H9 (cell line): ENCODE measurements around the gene KIRREL3. TPM values are rescaled to one million over a fixed set of nuclear protein-coding genes. Genes with fewer than 3 reads are reported as not detected.

ENCODE experiments used
- DNase-seq: peaks from one replicate; pipeline ENCODE4 v3.0.0-alpha.2; 2017
- H2AFZ ChIP-seq: one replicate; pipeline ENCODE4 v1.6.1; 2013; ENCODE audit warnings: mild to moderate bottlenecking, low read length, control low read depth, moderate library complexity
- H2AK5ac ChIP-seq: 2 replicates; pipeline ENCODE4 v1.6.1; 2013; ENCODE audit warnings: low read length, control low read depth, mixed read lengths; ENCODE audit not compliant: insufficient read length
- H2BK120ac ChIP-seq: one replicate; pipeline ENCODE4 v1.6.1; 2013; ENCODE audit warnings: low read depth, mild to moderate bottlenecking, low read length, control low read depth, inconsistent platforms; ENCODE audit not compliant: poor library complexity, severe bottlenecking
- H2BK12ac ChIP-seq: 2 replicates; pipeline ENCODE4 v1.6.1; 2013; ENCODE audit warnings: low read length, control low read depth, mixed read lengths, low read depth; ENCODE audit not compliant: insufficient read length
- H2BK15ac ChIP-seq: 2 replicates; pipeline ENCODE4 v1.6.1; 2013; ENCODE audit warnings: low read depth, low read length, control low read depth
- H2BK20ac ChIP-seq: one replicate; pipeline ENCODE4 v1.6.1; 2013; ENCODE audit warnings: low read depth, mild to moderate bottlenecking, low read length, control low read depth, inconsistent platforms; ENCODE audit not compliant: poor library complexity, severe bottlenecking
- H2BK5ac ChIP-seq: 2 replicates; pipeline ENCODE4 v1.6.1; 2013; ENCODE audit warnings: low read length, control low read depth, mixed read lengths; ENCODE audit not compliant: insufficient read length
- H3K14ac ChIP-seq: 2 replicates; pipeline ENCODE4 v1.6.1; 2013; ENCODE audit warnings: low read length, control low read depth; ENCODE audit not compliant: insufficient read depth
- H3K18ac ChIP-seq: 2 replicates; pipeline ENCODE4 v1.6.1; 2013; ENCODE audit warnings: low read depth, mild to moderate bottlenecking, mixed read lengths, low read length, control low read depth; ENCODE audit not compliant: insufficient read length
- H3K23ac ChIP-seq: 2 replicates; pipeline ENCODE4 v1.6.1; 2013; ENCODE audit warnings: low read length, control low read depth, mixed read lengths, low read depth; ENCODE audit not compliant: insufficient read length
- H3K23me2 ChIP-seq: 2 replicates; pipeline ENCODE4 v1.6.1; 2013; ENCODE audit warnings: low read depth, mild to moderate bottlenecking, mixed read lengths, low read length, control low read depth; ENCODE audit not compliant: insufficient read length, poor library complexity, severe bottlenecking
- H3K27ac ChIP-seq: 2 replicates; pipeline ENCODE4 v1.5.1; 2013; ENCODE audit warnings: low read length, control low read depth, mixed read lengths, low read depth; ENCODE audit not compliant: insufficient read length
- H3K27me3 ChIP-seq: 2 replicates; pipeline ENCODE4 v1.6.1; 2013; ENCODE audit warnings: low read length, control low read depth, inconsistent platforms; ENCODE audit not compliant: insufficient read depth
- H3K4ac ChIP-seq: 2 replicates; pipeline ENCODE4 v1.6.1; 2013; ENCODE audit warnings: low read depth, mild to moderate bottlenecking, control low read depth, inconsistent platforms, low read length, moderate library complexity
- H3K4me1 ChIP-seq: 2 replicates; pipeline ENCODE4 v1.6.1; 2013; ENCODE audit warnings: low read length, control low read depth, inconsistent platforms; ENCODE audit not compliant: insufficient read depth
- H3K4me2 ChIP-seq: 2 replicates; pipeline ENCODE4 v1.6.1; 2013; ENCODE audit warnings: low read length, control low read depth, mixed read lengths; ENCODE audit not compliant: insufficient read length, insufficient read depth
- H3K56ac ChIP-seq: 2 replicates; pipeline ENCODE4 v1.6.1; 2013; ENCODE audit warnings: low read depth, mild to moderate bottlenecking, mixed read lengths, low read length, control low read depth; ENCODE audit not compliant: insufficient read length
- H3K79me1 ChIP-seq: 2 replicates; pipeline ENCODE4 v1.6.1; 2013; ENCODE audit warnings: low read depth, mild to moderate bottlenecking, moderate library complexity, low read length, control low read depth, inconsistent platforms; ENCODE audit not compliant: insufficient read depth, poor library complexity, severe bottlenecking
- H3K79me2 ChIP-seq: 2 replicates; pipeline ENCODE4 v1.6.1; 2013; ENCODE audit warnings: low read length, control low read depth, inconsistent platforms; ENCODE audit not compliant: insufficient read depth
- H3K9ac ChIP-seq: 2 replicates; pipeline ENCODE4 v1.6.1; 2013; ENCODE audit warnings: low read length, control low read depth, mixed read lengths; ENCODE audit not compliant: insufficient read length; ENCODE audit errors: extremely low read depth
- H3K9me3 ChIP-seq: one replicate; pipeline ENCODE4 v1.6.1; 2013; ENCODE audit warnings: low read depth, low read length, inconsistent platforms; ENCODE audit not compliant: control insufficient read depth
- H3T11ph ChIP-seq: one replicate; pipeline ENCODE4 v1.6.1; 2013; ENCODE audit warnings: mild to moderate bottlenecking, low read length, control low read depth, inconsistent platforms
- H4K20me1 ChIP-seq: one replicate; pipeline ENCODE4 v1.6.1; 2013; ENCODE audit not compliant: control insufficient read depth, insufficient read length, insufficient read depth
- H4K5ac ChIP-seq: 2 replicates; pipeline ENCODE4 v1.6.1; 2013; ENCODE audit warnings: low read depth, mild to moderate bottlenecking, mixed read lengths, low read length, control low read depth; ENCODE audit not compliant: insufficient read length
- H4K8ac ChIP-seq: replicated peaks from 2 replicates; pipeline ENCODE4 v1.6.1; 2013; ENCODE audit warnings: low read length, control low read depth, mixed read lengths, low read depth; ENCODE audit not compliant: insufficient read length
- H4K91ac ChIP-seq: 2 replicates; pipeline ENCODE4 v1.6.1; 2013; ENCODE audit warnings: low read depth, mild to moderate bottlenecking, moderate library complexity, mixed read lengths, low read length, control low read depth; ENCODE audit not compliant: insufficient read length
- H3K27ac Mint-ChIP-seq, 3 experiments: 2 replicates in 2 of 3; 3 replicates in 1 of 3; pipeline ENCODE4 v1.8.0; 2020 to 2021; ENCODE audit warnings: mixed read lengths in 3 of 3, mild to moderate bottlenecking in 1 of 3, moderate library complexity in 1 of 3
- H3K27me3 Mint-ChIP-seq: 2 replicates; pipeline ENCODE4 v1.8.0; 2021; ENCODE audit warnings: low read depth, mild to moderate bottlenecking, moderate library complexity, mixed read lengths
- H3K36me3 Mint-ChIP-seq, 3 experiments: 2 replicates in 2 of 3; 3 replicates in 1 of 3; pipeline ENCODE4 v1.8.0; 2020 to 2021; ENCODE audit warnings: low read depth in 3 of 3, mixed read lengths in 3 of 3; ENCODE audit not compliant: insufficient read depth in 1 of 3
- H3K4me1 Mint-ChIP-seq, 2 experiments: 2 replicates each; pipeline ENCODE4 v1.8.0; 2020; ENCODE audit warnings: mixed read lengths in 2 of 2
- H3K4me3 Mint-ChIP-seq, 2 experiments: 2 replicates in 1 of 2; 3 replicates in 1 of 2; pipeline ENCODE4 v1.8.0; 2020 to 2021; ENCODE audit warnings: mild to moderate bottlenecking in 2 of 2, mixed read lengths in 2 of 2, moderate library complexity in 1 of 2
- H3K9me3 Mint-ChIP-seq, 2 experiments: 2 replicates in 1 of 2; 3 replicates in 1 of 2; pipeline ENCODE4 v1.8.0; 2020; ENCODE audit warnings: mild to moderate bottlenecking in 2 of 2, mixed read lengths in 2 of 2, moderate library complexity in 1 of 2
- WGBS: extraction: QIAGEN DNeasy Blood & Tissue Kit; methylation state at CpG from one replicate; pipeline ENCODE4 v1.1.7; 2013; ENCODE audit warnings: missing lambda C conversion rate, low lambda C conversion rate, mixed read lengths; ENCODE audit not compliant: insufficient read length; ENCODE audit errors: extremely low coverage; 5-methylcytosine and 5-hydroxymethylcytosine counted together
- total RNA-seq: library from RNA; stranded (reverse); gene quantifications from 2 replicates; pipeline ENCODE4 v1.2.1, GENCODE V29; 2021
- TF ChIP-seq, protein P1 (sequence below): fragments of 200-600 bp; sonication (generic); conservative IDR thresholded peaks from 3 replicates; pipeline ENCODE4 v1.8.0; 2021; ENCODE audit warnings: antibody characterized with exemption, mild to moderate bottlenecking

The KIRREL3 gene
- total RNA-seq, 1 experiment from 2014 or later, result 0.17 TPM

GRCh38 chr11:126498281-126498680 lies 502.3 kb downstream of the KIRREL3 start:
- TF ChIP-seq, protein P1, sequence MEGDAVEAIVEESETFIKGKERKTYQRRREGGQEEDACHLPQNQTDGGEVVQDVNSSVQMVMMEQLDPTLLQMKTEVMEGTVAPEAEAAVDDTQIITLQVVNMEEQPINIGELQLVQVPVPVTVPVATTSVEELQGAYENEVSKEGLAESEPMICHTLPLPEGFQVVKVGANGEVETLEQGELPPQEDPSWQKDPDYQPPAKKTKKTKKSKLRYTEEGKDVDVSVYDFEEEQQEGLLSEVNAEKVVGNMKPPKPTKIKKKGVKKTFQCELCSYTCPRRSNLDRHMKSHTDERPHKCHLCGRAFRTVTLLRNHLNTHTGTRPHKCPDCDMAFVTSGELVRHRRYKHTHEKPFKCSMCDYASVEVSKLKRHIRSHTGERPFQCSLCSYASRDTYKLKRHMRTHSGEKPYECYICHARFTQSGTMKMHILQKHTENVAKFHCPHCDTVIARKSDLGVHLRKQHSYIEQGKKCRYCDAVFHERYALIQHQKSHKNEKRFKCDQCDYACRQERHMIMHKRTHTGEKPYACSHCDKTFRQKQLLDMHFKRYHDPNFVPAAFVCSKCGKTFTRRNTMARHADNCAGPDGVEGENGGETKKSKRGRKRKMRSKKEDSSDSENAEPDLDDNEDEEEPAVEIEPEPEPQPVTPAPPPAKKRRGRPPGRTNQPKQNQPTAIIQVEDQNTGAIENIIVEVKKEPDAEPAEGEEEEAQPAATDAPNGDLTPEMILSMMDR, result no peak
- Mint-ChIP-seq H3K9me3 (no peaks in the 10 kb centered on the region), H3K4me1 (peaks cover 47 to 57% of the 10 kb centered on the region in 2 experiments), H3K27ac (no peak overlapping the region), H3K27me3 (no peaks in the 10 kb centered on the region; the same call in none of the 2 replicates), H3K4me3 (no peak overlapping the region), H3K36me3 (no peaks in the 10 kb centered on the region)
- H3K23me2 ChIP-seq, result no peaks in the 10 kb centered on the region
- no peak overlapping the region for H3K14ac ChIP-seq
- no peaks in the 10 kb centered on the region for H3K79me1 ChIP-seq
- H2AFZ ChIP-seq, result no peak overlapping the region
- no peak overlapping the region for H4K5ac ChIP-seq
- no peak overlapping the region for H3K56ac ChIP-seq
- H3K4me2 ChIP-seq, result no peak overlapping the region
- H4K20me1 ChIP-seq, result no peaks in the 10 kb centered on the region
- H4K91ac ChIP-seq, result no peak overlapping the region
- DNase-seq, result no peak
- H2BK5ac ChIP-seq, result no peak overlapping the region
- H3K27me3 ChIP-seq, result no peaks in the 10 kb centered on the region
- H2BK120ac ChIP-seq, result no peak overlapping the region
- no peak overlapping the region for H3T11ph ChIP-seq
- H3K79me2 ChIP-seq, result no peaks in the 10 kb centered on the region
- H4K8ac ChIP-seq, result no peak overlapping the region
- WGBS, result no CpG with 5 or more reads among the region's 9 CpGs
- no peaks in the 10 kb centered on the region for H3K9me3 ChIP-seq
- no peak overlapping the region for H3K23ac ChIP-seq
- H3K9ac ChIP-seq, result no peak overlapping the region
- no peak overlapping the region for H3K18ac ChIP-seq
- no peak overlapping the region for H3K4ac ChIP-seq
- H2AK5ac ChIP-seq, result no peak overlapping the region
- no peak overlapping the region for H2BK20ac ChIP-seq
- no peak overlapping the region for H2BK15ac ChIP-seq
- H3K27ac ChIP-seq, result no peak overlapping the region
- H2BK12ac ChIP-seq, result no peak overlapping the region
- peaks cover 9% of the 10 kb centered on the region; the same call in 1 of the 2 replicates for H3K4me1 ChIP-seq
